ENCODE data around the gene CALM1.

CALM1 gene

GRCh38 chr14:90396341-90397339 is at the start of gene CALM1:
Gene CALM1 (plus strand): TSS chr14:90397029. CDS start chr14:90397231, 202 bp downstream.
- in situ Hi-C loops (cut with HindIII; ENCODE audit: low sequenced_read_pairs), result no loop called here

GRCh38 chr14:90348270-90348669 is 48.6 kb upstream of the CALM1 start:
- in situ Hi-C loops (cut with HindIII; ENCODE audit: low sequenced_read_pairs), result no loop called here

- in situ Hi-C loops (cut with HindIII; ENCODE audit: low sequenced_read_pairs), result no loop called here
Observed at GRCh38 chr14:90349739-90350138, 47.1 kb upstream of the CALM1 start.

- in situ Hi-C loops (cut with HindIII; ENCODE audit: low sequenced_read_pairs), result no loop called here
Observed at GRCh38 chr14:90354551-90355298, 42.1 kb upstream of the CALM1 start.

GRCh38 chr14:90355540-90356518 is 41.0 kb upstream of the CALM1 start:
- in situ Hi-C loops (cut with HindIII; ENCODE audit: low sequenced_read_pairs), result no loop called here

GRCh38 chr14:90356925-90357324 is 39.9 kb upstream of the CALM1 start:
- in situ Hi-C loops (cut with HindIII; ENCODE audit: low sequenced_read_pairs), result no loop called here

- in situ Hi-C loops (cut with HindIII; ENCODE audit: low sequenced_read_pairs), result no loop called here
Observed at GRCh38 chr14:90358359-90358758, 38.5 kb upstream of the CALM1 start.

GRCh38 chr14:90361865-90362557 is 34.8 kb upstream of the CALM1 start:
- in situ Hi-C loops (cut with HindIII; ENCODE audit: low sequenced_read_pairs), result no loop called here

- in situ Hi-C loops (cut with HindIII; ENCODE audit: low sequenced_read_pairs), result no loop called here
Observed at GRCh38 chr14:90362558-90362896, 34.3 kb upstream of the CALM1 start.

- in situ Hi-C loops (cut with HindIII; ENCODE audit: low sequenced_read_pairs), result no loop called here
Observed at GRCh38 chr14:90368946-90369721, 27.7 kb upstream of the CALM1 start.

- in situ Hi-C loops (cut with HindIII; ENCODE audit: low sequenced_read_pairs), result no loop called here
Observed at GRCh38 chr14:90373887-90374286, 22.9 kb upstream of the CALM1 start.

- in situ Hi-C loops (cut with HindIII; ENCODE audit: low sequenced_read_pairs), result no loop called here
Observed at GRCh38 chr14:90374813-90375212, 22.0 kb upstream of the CALM1 start.

GRCh38 chr14:90375934-90376333 is 20.9 kb upstream of the CALM1 start:
- in situ Hi-C loops (cut with HindIII; ENCODE audit: low sequenced_read_pairs), result no loop called here

- in situ Hi-C loops (cut with HindIII; ENCODE audit: low sequenced_read_pairs), result no loop called here
Observed at GRCh38 chr14:90378249-90378648, 18.6 kb upstream of the CALM1 start.

- in situ Hi-C loops (cut with HindIII; ENCODE audit: low sequenced_read_pairs), result no loop called here
Observed at GRCh38 chr14:90379106-90379505, 17.7 kb upstream of the CALM1 start.

- in situ Hi-C loops (cut with HindIII; ENCODE audit: low sequenced_read_pairs), result no loop called here
Observed at GRCh38 chr14:90381011-90381786, 15.6 kb upstream of the CALM1 start.

- in situ Hi-C loops (cut with HindIII; ENCODE audit: low sequenced_read_pairs), result no loop called here
Observed at GRCh38 chr14:90381999-90382451, 14.8 kb upstream of the CALM1 start.

GRCh38 chr14:90382491-90383125 is 14.2 kb upstream of the CALM1 start:
- in situ Hi-C loops (cut with HindIII; ENCODE audit: low sequenced_read_pairs), result no loop called here
